Upper lobe of left lung (tissue), 4 donors: ENCODE data around the gene HAUS1.

Source experiments
- CTCF ChIP-seq, 6 experiments: fragments of 450-650 bp in 4 of 6; fragments of 200-600 bp in 2 of 6; sonication (generic) in 2 of 6; IDR thresholded peaks; one replicate each; pipeline ENCODE4 v1.5.1; 2016 to 2019; ENCODE audit warnings: antibody characterized with exemption in 6 of 6
- POLR2AphosphoS5 ChIP-seq, 2 donors: sonication (generic); formaldehyde crosslinking; IDR thresholded peaks; one replicate each; pipeline ENCODE4 v1.5.1; 2017; ENCODE audit warnings: antibody characterized with exemption in 2 of 2

GRCh38 chr18:46062781-46063180 lies 41.4 kb upstream of the HAUS1 start:
- TF ChIP-seq CTCF (IDR thresholded peaks at IDR 0.05) (no peak), POLR2AphosphoS5 (IDR thresholded peaks at IDR 0.05) (no peak)
